ENCODE measurements around the gene KRT27.
A peak's percentile ranks its signal among the peaks of the same experiment; 100 is the strongest.
"Not testable (repeated sequence)": the region's sequence is repeated elsewhere in the genome, so short reads cannot be mapped to it uniquely, and the experiment has no call there.

KRT27 gene

DNA sequence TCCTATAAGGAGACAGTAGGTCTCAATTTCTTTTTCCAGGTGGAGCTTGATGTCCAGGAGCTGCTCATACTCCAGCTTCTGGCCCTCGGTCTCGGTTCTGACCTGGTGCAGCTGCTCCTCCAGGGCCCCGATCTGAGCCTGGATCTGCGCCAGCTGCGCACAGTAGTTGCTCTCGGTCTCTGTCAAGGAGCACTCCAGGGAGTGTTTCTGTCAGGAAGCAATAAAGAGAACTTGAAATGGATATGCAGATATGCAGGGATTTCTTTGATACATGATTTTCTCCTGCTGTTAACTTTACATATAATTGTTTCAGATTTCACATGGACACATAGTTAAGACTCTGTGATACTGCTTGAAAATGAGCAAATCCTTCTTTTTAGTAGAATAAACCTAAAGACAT is 32.0 kb downstream of the KRT27 start:
- peak; percentile 21 for DNase-seq

DNA sequence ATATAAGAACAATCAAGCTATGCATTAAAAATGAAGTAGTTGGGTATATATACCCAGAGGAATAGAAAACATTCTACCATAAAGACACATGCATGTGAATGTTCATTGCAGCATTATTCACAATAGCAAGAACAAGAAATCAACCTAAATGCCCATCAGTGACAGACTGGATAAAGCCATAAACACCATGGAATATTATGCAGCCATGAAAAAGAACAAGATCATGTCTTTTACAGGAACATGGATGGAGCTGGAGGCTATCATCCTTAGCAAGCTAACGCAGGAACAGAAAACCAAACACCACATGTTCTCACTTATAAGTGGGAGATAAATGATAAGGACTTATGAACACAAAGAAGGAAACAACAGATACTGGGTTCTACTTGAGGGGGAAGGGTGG is 33.7 kb downstream of the KRT27 start:
- not testable (repeated sequence) for DNase-seq

- no peak for DNase-seq
These were observed 43.8 kb downstream of the KRT27 start for GRCh38 chr17:40738553-40738952.

DNA sequence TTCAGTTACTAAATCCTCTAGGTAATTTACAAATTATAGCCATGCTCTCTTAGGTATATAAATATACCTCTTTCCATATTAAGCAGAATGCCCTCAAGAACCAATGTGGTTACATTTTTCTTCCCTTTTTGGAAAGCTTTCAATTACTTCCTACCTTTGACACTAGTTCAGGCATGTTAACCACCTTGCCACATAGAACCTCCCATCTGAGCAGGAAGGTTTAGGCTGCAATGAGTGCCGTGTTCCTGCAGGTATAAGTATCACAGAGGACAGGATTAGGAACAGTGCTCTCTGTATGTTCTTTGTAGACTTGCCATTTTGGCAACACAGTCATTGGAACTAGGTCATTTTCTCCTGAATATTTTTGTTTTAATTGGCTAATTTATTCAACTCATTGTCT is 47.3 kb downstream of the KRT27 start:
- DNase-seq = no peak

DNA sequence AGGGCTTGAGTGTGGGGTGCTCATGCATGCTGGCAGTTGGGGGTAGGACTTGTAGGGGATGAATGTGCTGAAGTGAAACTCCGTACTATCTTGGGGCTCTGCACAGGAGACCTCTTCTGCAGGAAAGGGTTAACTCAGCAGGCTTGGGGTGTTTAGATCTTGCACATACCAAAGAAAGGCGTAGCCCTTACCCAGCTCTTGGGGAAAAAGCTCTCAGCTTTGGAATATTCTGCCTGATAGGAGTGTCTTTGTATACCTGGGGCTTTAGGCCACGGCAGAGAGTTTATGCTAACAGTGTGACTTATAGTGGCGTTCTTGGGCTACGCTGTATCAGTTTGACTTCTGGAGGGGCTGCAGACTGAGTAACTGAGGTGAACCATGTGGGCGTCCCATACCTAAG is 48.3 kb downstream of the KRT27 start:
- DNase-seq = no peak

GRCh38 chr17:40730970-40731369 is 51.4 kb downstream of the KRT27 start:
- no peak for DNase-seq

DNA sequence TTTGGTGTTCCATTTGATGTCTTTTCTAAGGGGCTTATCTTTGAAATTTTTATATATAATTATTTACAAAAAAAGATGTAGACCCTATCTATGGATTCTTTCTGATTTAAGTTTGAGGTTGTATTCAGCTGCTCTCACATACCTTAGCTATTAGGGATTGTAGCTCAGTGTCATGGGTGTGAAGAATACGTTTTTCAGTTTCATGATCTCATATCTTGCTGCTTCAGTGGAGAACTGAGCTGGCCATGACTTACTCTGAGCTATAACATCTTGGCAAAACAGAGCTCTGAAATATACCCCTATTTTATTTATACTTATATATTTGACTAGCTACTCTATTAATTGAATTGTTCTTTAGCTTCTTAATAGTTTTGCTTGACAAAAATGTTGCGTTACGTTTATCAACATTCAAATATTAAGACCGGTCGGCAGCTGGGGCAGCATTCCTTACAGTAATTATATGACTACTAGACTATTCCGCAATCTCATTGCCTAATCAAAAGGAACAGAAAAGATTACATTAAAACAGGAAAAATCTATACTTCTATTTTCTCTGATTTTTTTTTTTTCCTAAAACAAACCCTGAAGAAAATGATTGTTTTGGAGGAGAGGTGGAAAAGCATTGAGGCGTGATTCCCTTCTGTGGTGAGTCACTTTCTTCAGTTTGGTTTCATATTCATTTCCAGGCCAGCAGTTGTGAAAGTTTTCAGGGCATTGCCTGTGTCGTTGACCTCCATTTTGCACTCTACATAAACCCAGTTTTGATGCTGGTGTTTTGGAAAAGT is 54.7 kb downstream of the KRT27 start:
- no peak for DNase-seq

DNA sequence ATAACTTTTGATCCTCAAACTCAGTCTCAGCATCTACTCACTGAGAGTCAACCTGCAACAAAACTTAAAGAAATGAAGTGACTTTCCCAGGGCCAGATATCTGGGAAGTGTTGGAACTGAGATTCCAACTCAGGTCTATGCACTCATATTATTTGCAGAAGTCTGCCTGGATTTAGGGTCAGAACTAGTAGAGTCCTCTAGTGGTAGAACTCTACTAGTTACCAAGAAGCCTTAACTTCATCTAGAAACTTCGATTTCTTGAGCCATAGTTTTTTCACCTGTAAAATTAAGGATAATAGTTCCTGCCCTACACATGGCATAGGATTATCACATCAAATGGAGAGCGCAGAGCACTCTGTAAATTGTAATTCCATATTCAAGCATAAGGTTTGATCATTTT is 55.4 kb downstream of the KRT27 start:
- DNase-seq = no peak

Measured in DMS79 treated with DMSO at 0.1 percent for 48 hours (cell line).